Upper lobe of left lung (tissue), 6 donors: ENCODE data around the gene LUC7L3. TPM values are rescaled to one million over a fixed set of nuclear protein-coding genes. Genes with fewer than 3 reads are reported as not detected.
A peak's percentile ranks its signal among the peaks of the same experiment; 100 is the strongest.

Experiments
- ATAC-seq, 2 donors: fragments of 200-7000 bp; cut with Tn5 transposase; one replicate each; pipeline ENCODE4 v1.9.1; 2022; ENCODE audit warnings: mild to moderate bottlenecking in 2 of 2, moderate library complexity in 2 of 2; ENCODE audit not compliant: low FRiP score in 2 of 2
- DNase-seq, 2 donors: peaks; one replicate each; pipeline ENCODE4 v3.0.0-alpha.2; 2019 to 2020
- H3K27ac ChIP-seq, 4 donors: fragments of 200-600 bp; sonication (generic); one replicate each; pipeline ENCODE4 v1.5.1; 2016 to 2019
- H3K27me3 ChIP-seq, 4 donors: fragments of 200-600 bp; sonication (generic); one replicate each; pipeline ENCODE4 v1.5.1; 2017 to 2019
- H3K36me3 ChIP-seq, 4 donors: fragments of 200-600 bp; sonication (generic); one replicate each; pipeline ENCODE4 v1.5.1; 2016 to 2019
- H3K4me1 ChIP-seq, 4 donors: fragments of 200-600 bp; sonication (generic); one replicate each; pipeline ENCODE4 v1.5.1; 2018 to 2019
- H3K4me3 ChIP-seq, 4 donors: fragments of 200-600 bp; sonication (generic); one replicate each; pipeline ENCODE4 v1.5.1; 2017 to 2019; ENCODE audit warnings: mild to moderate bottlenecking in 2 of 4, moderate library complexity in 1 of 4
- H3K9me3 ChIP-seq, 4 donors: fragments of 200-600 bp; sonication (generic); one replicate each; pipeline ENCODE4 v1.5.1; 2018 to 2019
- EP300 ChIP-seq, 4 donors: sonication (generic); formaldehyde crosslinking; IDR thresholded peaks; one replicate each; pipeline ENCODE4 v1.5.1; 2017; ENCODE audit warnings: antibody characterized with exemption in 4 of 4, control low read depth in 2 of 4
- POLR2A ChIP-seq, 4 donors: fragments of 450-650 bp; IDR thresholded peaks; one replicate each; pipeline ENCODE4 v1.5.1; 2016 to 2017; ENCODE audit warnings: antibody characterized with exemption in 4 of 4, mild to moderate bottlenecking in 2 of 4
- POLR2AphosphoS5 ChIP-seq, 2 donors: sonication (generic); formaldehyde crosslinking; IDR thresholded peaks; one replicate each; pipeline ENCODE4 v1.5.1; 2017; ENCODE audit warnings: antibody characterized with exemption in 2 of 2
- WGBS, 2 donors: methylation state at CpG; one replicate each; pipeline ENCODE4 v1.1.5; 2017 to 2018; 5-methylcytosine and 5-hydroxymethylcytosine counted together
- total RNA-seq, 6 donors: library from RNA; depleted of rRNA in 4 of 6; stranded (reverse); fragments of >200 nt in 4 of 6; gene quantifications; one replicate each; pipeline versions ENCODE4 v1.1.0 to v1.2.1, GENCODE V29; 2016 to 2021
- TF ChIP-seq, protein P1 (sequence below), 6 experiments: fragments of 450-650 bp in 4 of 6; fragments of 200-600 bp in 2 of 6; sonication (generic) in 2 of 6; IDR thresholded peaks; one replicate each; pipeline ENCODE4 v1.5.1; 2016 to 2019; ENCODE audit warnings: antibody characterized with exemption in 6 of 6
- donor health status: DM: no; HTN: no; CAD: no; lungs with moderate emphysema.
- donor health status: DM: no; HTN: yes; CAD: no; lungs with severe emphysema.

The LUC7L3 gene
- total RNA-seq, 6 donors from 2014 or later: 38.2 to 625 (median 91.4) TPM

- Histone ChIP-seq H3K36me3 (no peaks in the 10 kb centered on the region), H3K4me3 (peak overlapping the region in 2 of 4 donors; percentile 10 to 12), H3K27me3 (no peaks in the 10 kb centered on the region), H3K4me1 (peaks cover 0 to 6% (median 3%) of the 10 kb centered on the region in 4 donors), H3K27ac (no peak overlapping the region), H3K9me3 (no peaks in the 10 kb centered on the region)
- no peak for ATAC-seq
- WGBS, 2 donors: 45 to 74% methylated on average over 21 to 38 of the region's 38 CpGs
- TF ChIP-seq, protein P1, sequence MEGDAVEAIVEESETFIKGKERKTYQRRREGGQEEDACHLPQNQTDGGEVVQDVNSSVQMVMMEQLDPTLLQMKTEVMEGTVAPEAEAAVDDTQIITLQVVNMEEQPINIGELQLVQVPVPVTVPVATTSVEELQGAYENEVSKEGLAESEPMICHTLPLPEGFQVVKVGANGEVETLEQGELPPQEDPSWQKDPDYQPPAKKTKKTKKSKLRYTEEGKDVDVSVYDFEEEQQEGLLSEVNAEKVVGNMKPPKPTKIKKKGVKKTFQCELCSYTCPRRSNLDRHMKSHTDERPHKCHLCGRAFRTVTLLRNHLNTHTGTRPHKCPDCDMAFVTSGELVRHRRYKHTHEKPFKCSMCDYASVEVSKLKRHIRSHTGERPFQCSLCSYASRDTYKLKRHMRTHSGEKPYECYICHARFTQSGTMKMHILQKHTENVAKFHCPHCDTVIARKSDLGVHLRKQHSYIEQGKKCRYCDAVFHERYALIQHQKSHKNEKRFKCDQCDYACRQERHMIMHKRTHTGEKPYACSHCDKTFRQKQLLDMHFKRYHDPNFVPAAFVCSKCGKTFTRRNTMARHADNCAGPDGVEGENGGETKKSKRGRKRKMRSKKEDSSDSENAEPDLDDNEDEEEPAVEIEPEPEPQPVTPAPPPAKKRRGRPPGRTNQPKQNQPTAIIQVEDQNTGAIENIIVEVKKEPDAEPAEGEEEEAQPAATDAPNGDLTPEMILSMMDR (IDR thresholded peaks at IDR 0.05): no peak
- TF ChIP-seq EP300 (IDR thresholded peaks at IDR 0.05) (no peak), POLR2AphosphoS5 (IDR thresholded peaks at IDR 0.05) (no peak), POLR2A (IDR thresholded peaks at IDR 0.05) (no peak)
- DNase-seq: peak in 1 of 2 donors; percentile 84
Measured at GRCh38 chr17:50781167-50781566, 61.8 kb downstream of the LUC7L3 start.

GRCh38 chr17:50783193-50783660 lies 63.8 kb downstream of the LUC7L3 start:
- no peak overlapping the region for H3K27ac ChIP-seq
- ATAC-seq: peak; percentile 93
- no peak overlapping the region for H3K4me3 ChIP-seq
- no peaks in the 10 kb centered on the region for H3K36me3 ChIP-seq
- peak; percentile 89 to 92 for DNase-seq
- 23 to 29% methylated on average over 7 of the region's 7 CpGs for WGBS, 2 donors
- TF ChIP-seq, protein P1 (IDR thresholded peaks at IDR 0.05): peak; percentile 95 to 100 (median 98)
- no peak for TF ChIP-seq POLR2AphosphoS5 (IDR thresholded peaks at IDR 0.05)
- H3K9me3 ChIP-seq: no peaks in the 10 kb centered on the region
- H3K27me3 ChIP-seq: no peaks in the 10 kb centered on the region
- H3K4me1 ChIP-seq: peaks cover 0 to 6% (median 3%) of the 10 kb centered on the region in 4 donors

DNA sequence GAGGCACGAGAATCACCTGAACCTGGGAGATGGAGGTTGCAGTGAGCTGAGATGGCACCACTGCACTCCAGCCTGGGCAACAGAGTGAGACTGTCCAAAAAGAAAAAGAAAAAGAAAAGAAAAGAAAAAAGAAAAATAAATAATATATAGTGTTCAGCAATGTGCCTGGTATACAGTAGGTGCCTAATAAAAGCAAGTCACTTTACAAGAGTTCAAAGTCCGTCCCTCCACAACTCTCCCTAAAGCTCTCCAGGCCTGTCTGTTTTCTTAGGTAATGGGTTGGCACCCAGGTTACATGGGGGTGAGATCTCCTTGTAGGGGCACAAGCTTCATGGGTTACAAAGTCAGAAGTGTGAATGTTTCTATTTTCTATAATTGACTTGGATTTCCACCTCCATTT lies 64.5 kb downstream of the LUC7L3 start:
- peaks cover 0 to 6% (median 3%) of the 10 kb centered on the region in 4 donors for H3K4me1 ChIP-seq
- WGBS, 2 donors: 82 to 94% methylated on average over 2 of the region's 2 CpGs
- no peaks in the 10 kb centered on the region for H3K9me3 ChIP-seq
- H3K27ac ChIP-seq: no peak overlapping the region
- DNase-seq (no peak), ATAC-seq (no peak)
- H3K4me3 ChIP-seq: no peak overlapping the region
- no peaks in the 10 kb centered on the region for H3K36me3 ChIP-seq
- TF ChIP-seq POLR2A (IDR thresholded peaks at IDR 0.05): no peak
- no peak for TF ChIP-seq EP300 (IDR thresholded peaks at IDR 0.05)
- no peak for TF ChIP-seq POLR2AphosphoS5 (IDR thresholded peaks at IDR 0.05)
- TF ChIP-seq, protein P1 (IDR thresholded peaks at IDR 0.05): no peak
- no peaks in the 10 kb centered on the region for H3K27me3 ChIP-seq

GRCh38 chr17:50785126-50785525 lies 65.7 kb downstream of the LUC7L3 start:
- H3K9me3 ChIP-seq: no peaks in the 10 kb centered on the region
- WGBS, 2 donors: 92 to 96% methylated on average over 3 to 4 of the region's 4 CpGs
- H3K36me3 ChIP-seq: no peaks in the 10 kb centered on the region
- H3K4me3 ChIP-seq: no peak overlapping the region
- ATAC-seq (no peak), DNase-seq (no peak)
- no peak overlapping the region for H3K27ac ChIP-seq
- TF ChIP-seq EP300 (IDR thresholded peaks at IDR 0.05) (no peak), POLR2A (IDR thresholded peaks at IDR 0.05) (no peak), POLR2AphosphoS5 (IDR thresholded peaks at IDR 0.05) (no peak)
- TF ChIP-seq, protein P1 (IDR thresholded peaks at IDR 0.05): no peak
- H3K4me1 ChIP-seq: peaks cover 0 to 6% (median 3%) of the 10 kb centered on the region in 4 donors
- H3K27me3 ChIP-seq: no peaks in the 10 kb centered on the region

GRCh38 chr17:50785946-50786570 lies 66.7 kb downstream of the LUC7L3 start:
- ATAC-seq: peak in 1 of 2 donors; percentile 44
- no peak overlapping the region for H3K27ac ChIP-seq
- 58 to 63% methylated on average over 7 to 9 of the region's 9 CpGs for WGBS, 2 donors
- no peaks in the 10 kb centered on the region for H3K9me3 ChIP-seq
- H3K27me3 ChIP-seq: no peaks in the 10 kb centered on the region
- H3K36me3 ChIP-seq: no peaks in the 10 kb centered on the region
- H3K4me3 ChIP-seq: no peak overlapping the region
- H3K4me1 ChIP-seq: peaks cover 0 to 6% (median 3%) of the 10 kb centered on the region in 4 donors
- TF ChIP-seq EP300 (IDR thresholded peaks at IDR 0.05) (no peak), POLR2AphosphoS5 (IDR thresholded peaks at IDR 0.05) (no peak)
- no peak for DNase-seq
